B cell (primary cell): ENCODE measurements around the gene TEX51. TPM values are rescaled to one million over a fixed set of nuclear protein-coding genes. Genes with fewer than 3 reads are reported as not detected.

Experiments used
- ATAC-seq: fragments of 200-7000 bp; cut with Tn5 transposase; one replicate; pipeline ENCODE4 v1.10.0; 2021; ENCODE audit warnings: low read depth, mild to moderate bottlenecking, moderate number of reproducible peaks, moderate library complexity
- CTCF ChIA-PET: fragments of 350-600 bp; sonication (Branson Sonifier 250); formaldehyde crosslinking; loops from one replicate; lab custom pipeline; 2021; ENCODE audit warnings: antibody characterized with exemption, inconsistent platforms; lab: Charles Lee
- POLR2A ChIA-PET: fragments of 350-600 bp; sonication (Branson Sonifier 250); formaldehyde crosslinking; loops from one replicate; lab custom pipeline; 2021; ENCODE audit warnings: antibody characterized with exemption; lab: Charles Lee
- DNase-seq: peaks from one replicate; pipeline ENCODE4 v3.0.0; 2013
- H2AFZ ChIP-seq: 2 replicates; pipeline ENCODE4 v1.6.1; 2012; ENCODE audit warnings: mild to moderate bottlenecking, low read depth, low read length; ENCODE audit not compliant: insufficient read depth, poor library complexity, severe bottlenecking
- H3K27ac ChIP-seq, 2 donors: 1 replicate in 1 of 2; 2 replicates in 1 of 2; pipeline ENCODE4 v1.5.1; 2012 to 2013; ENCODE audit warnings: low read length in 2 of 2, mild to moderate bottlenecking in 2 of 2, moderate library complexity in 1 of 2
- H3K27me3 ChIP-seq, 4 experiments: fragments of 200-600 bp in 1 of 4; sonication (generic) in 1 of 4; replicated peaks in 1 of 4; 1 replicate in 2 of 4; 2 replicates in 2 of 4; pipeline versions ENCODE4 v1.6.1 to v1.7.0; 2013 to 2016; ENCODE audit warnings: low read length in 3 of 4, mild to moderate bottlenecking in 2 of 4, mixed read lengths in 1 of 4, moderate library complexity in 1 of 4; ENCODE audit not compliant: insufficient read depth in 4 of 4, control insufficient read depth in 3 of 4; ENCODE audit errors: control extremely low read depth in 1 of 4
- H3K36me3 ChIP-seq, 2 experiments: replicated peaks in 1 of 2; 1 replicate in 1 of 2; 2 replicates in 1 of 2; pipeline versions ENCODE4 v1.6.1 to v1.7.1; 2013; ENCODE audit warnings: low read length in 1 of 2; ENCODE audit not compliant: insufficient read depth in 2 of 2, control insufficient read depth in 1 of 2; ENCODE audit errors: control extremely low read depth in 1 of 2, extremely low read depth in 1 of 2
- H3K4me1 ChIP-seq, 2 donors: fragments of 200-600 bp in 1 of 2; sonication (generic) in 1 of 2; 1 replicate in 1 of 2; 2 replicates in 1 of 2; pipeline versions ENCODE4 v1.5.1 to v1.6.1; 2013 to 2017; ENCODE audit warnings: low read length in 2 of 2; ENCODE audit not compliant: control insufficient read depth in 2 of 2, insufficient read depth in 2 of 2
- H3K4me2 ChIP-seq: replicated peaks from 2 replicates; pipeline ENCODE3; 2012; ENCODE audit warnings: mild to moderate bottlenecking, low read depth, low read length; ENCODE audit not compliant: poor library complexity, severe bottlenecking
- H3K4me3 ChIP-seq, 5 experiments: fragments of 200-600 bp in 1 of 5; sonication (generic) in 1 of 5; 1 replicate in 3 of 5; 2 replicates in 2 of 5; pipeline versions ENCODE4 v1.5.1 to v1.7.0; 2011 to 2016; ENCODE audit warnings: low read length in 4 of 5, mild to moderate bottlenecking in 4 of 5, low read depth in 2 of 5, control low read depth in 1 of 5, moderate library complexity in 1 of 5; ENCODE audit not compliant: insufficient read depth in 1 of 5; ENCODE audit errors: control extremely low read depth in 1 of 5, extremely low read depth in 1 of 5
- H3K79me2 ChIP-seq: fragments of 200-600 bp; sonication (generic); one replicate; pipeline ENCODE4 v1.6.0; 2016; ENCODE audit warnings: low read length; ENCODE audit not compliant: control insufficient read depth, insufficient read depth
- H3K9ac ChIP-seq: fragments of 200-600 bp; sonication (generic); 2 replicates; pipeline ENCODE4 v1.6.1; 2017; ENCODE audit warnings: mild to moderate bottlenecking, low read length, moderate library complexity
- H3K9me3 ChIP-seq, 3 donors: one replicate each; pipeline versions ENCODE4 v1.6.1 to v1.7.1; 2013; ENCODE audit warnings: low read length in 2 of 3; ENCODE audit not compliant: control insufficient read depth in 2 of 3, insufficient read depth in 1 of 3; ENCODE audit errors: control extremely low read depth in 1 of 3
- H4K20me1 ChIP-seq: 2 replicates; pipeline ENCODE4 v1.6.0; 2012; ENCODE audit warnings: mild to moderate bottlenecking, low read length; ENCODE audit not compliant: insufficient read depth, control insufficient read depth, poor library complexity, severe bottlenecking
- H3K27ac Mint-ChIP-seq: one replicate; pipeline ENCODE4 v1.8.0; 2021; ENCODE audit warnings: mixed read lengths
- H3K27me3 Mint-ChIP-seq: one replicate; pipeline ENCODE4 v1.8.0; 2021; ENCODE audit warnings: mixed read lengths
- H3K4me1 Mint-ChIP-seq: one replicate; pipeline ENCODE4 v1.8.0; 2021; ENCODE audit warnings: mixed read lengths
- H3K4me3 Mint-ChIP-seq: one replicate; pipeline ENCODE4 v1.8.0; 2021; ENCODE audit warnings: mixed read lengths
- H3K9me3 Mint-ChIP-seq: one replicate; pipeline ENCODE4 v1.8.0; 2022; ENCODE audit warnings: mixed read lengths; ENCODE audit not compliant: insufficient read depth
- CTCF ChIP-seq: fragments of 200-600 bp; IDR thresholded peaks from one replicate; pipeline ENCODE4 v1.8.0; 2022; ENCODE audit warnings: antibody characterized with exemption, mild to moderate bottlenecking
- EZH2 ChIP-seq: IDR thresholded peaks from 2 replicates; pipeline ENCODE4 v1.6.1; 2012; ENCODE audit warnings: borderline replicate concordance, low read depth, mild to moderate bottlenecking, moderate library complexity, low read length; ENCODE audit not compliant: insufficient read depth, poor library complexity, severe bottlenecking
- WGBS: methylation state at CpG from one replicate; pipeline ENCODE4 v1.1.5; 2013; ENCODE audit warnings: missing lambda C conversion rate; ENCODE audit not compliant: insufficient coverage; 5-methylcytosine and 5-hydroxymethylcytosine counted together
- intact Hi-C: fragments of 100-400 bp; cut with micrococcal nuclease; formaldehyde crosslinking; loops from one replicate; pipeline ENCODE4 v1.10.0; 2022
- polyA plus RNA-seq: library from polyadenylated mRNA; depleted of rRNA; stranded (reverse); fragments of >200 nt; gene quantifications from 2 replicates; pipeline ENCODE4 v1.2.3, GENCODE V29; 2012
- total RNA-seq, 2 donors: library from RNA; stranded (reverse); fragments of 120-200 nt in 1 of 2; gene quantifications; 1 replicate in 1 of 2; 2 replicates in 1 of 2; pipeline versions ENCODE4 v1.2.3 to v1.2.4, GENCODE V29; 2013 to 2022

The TEX51 gene
- total and polyA plus RNA-seq, 2 donors (not counting 1 experiment from before 2014, with no cell fraction given), result not detected

- intact Hi-C loops, result no loop called here
- WGBS, result 90% methylated on average over 4 of the region's 4 CpGs
- Mint-ChIP-seq H3K4me3 (no peak overlapping the region), H3K27ac (no peak overlapping the region), H3K27me3 (peaks cover 28% of the 10 kb centered on the region), H3K4me1 (no peaks in the 10 kb centered on the region), H3K9me3 (no peaks in the 10 kb centered on the region)
- no peak overlapping the region for H3K27ac ChIP-seq
- no peaks in the 10 kb centered on the region for H4K20me1 ChIP-seq
- ChIA-PET CTCF (no interaction called here), POLR2A (no interaction called here)
- peaks cover 0 to 2% (median 0%) of the 10 kb centered on the region in 4 experiments for H3K27me3 ChIP-seq
- H3K9ac ChIP-seq, result no peak overlapping the region
- no peak overlapping the region for H3K4me2 ChIP-seq
- H3K79me2 ChIP-seq, result no peaks in the 10 kb centered on the region
- no peaks in the 10 kb centered on the region for H3K4me1 ChIP-seq
- H2AFZ ChIP-seq, result no peak overlapping the region
- H3K9me3 ChIP-seq, result peaks cover 0 to 2% (median 0%) of the 10 kb centered on the region in 3 donors
- DNase-seq (no peak), ATAC-seq (no peak)
- H3K36me3 ChIP-seq, result no peaks in the 10 kb centered on the region
- no peak overlapping the region for H3K4me3 ChIP-seq
- TF ChIP-seq CTCF (no peak), EZH2 (no peak)
Observed at GRCh38 chr2:126858013-126858412, 40.7 kb upstream of the TEX51 start.

- ChIA-PET POLR2A (no interaction called here), CTCF (no interaction called here)
- no peak overlapping the region for H3K4me3 ChIP-seq
- peaks cover 0 to 2% (median 0%) of the 10 kb centered on the region in 3 donors for H3K9me3 ChIP-seq
- H3K4me1 ChIP-seq, result peaks cover 0 to 1% of the 10 kb centered on the region in 2 donors
- H3K27ac Mint-ChIP-seq, result no peak overlapping the region
- H3K27me3 Mint-ChIP-seq, result peaks cover 27% of the 10 kb centered on the region
- TF ChIP-seq EZH2, result no peak
- no peak for TF ChIP-seq CTCF
- H3K9me3 Mint-ChIP-seq, result no peaks in the 10 kb centered on the region
- DNase-seq, result no peak
- no peaks in the 10 kb centered on the region for H4K20me1 ChIP-seq
- no peaks in the 10 kb centered on the region for H3K79me2 ChIP-seq
- no peak overlapping the region for H3K4me2 ChIP-seq
- no peaks in the 10 kb centered on the region for H3K36me3 ChIP-seq
- no peak overlapping the region for H3K9ac ChIP-seq
- H3K4me1 Mint-ChIP-seq, result no peaks in the 10 kb centered on the region
- 80% methylated on average over 2 of the region's 3 CpGs for WGBS
- ATAC-seq, result no peak
- H3K27me3 ChIP-seq, result peaks cover 0 to 2% (median 0%) of the 10 kb centered on the region in 4 experiments
- H3K4me3 Mint-ChIP-seq, result no peak overlapping the region
- intact Hi-C loops, result no loop called here
- H2AFZ ChIP-seq, result no peak overlapping the region
- no peak overlapping the region for H3K27ac ChIP-seq
Observed at GRCh38 chr2:126858436-126858835, 40.3 kb upstream of the TEX51 start.
